ENCODE results near the gene ALDH1A2.

DNA sequence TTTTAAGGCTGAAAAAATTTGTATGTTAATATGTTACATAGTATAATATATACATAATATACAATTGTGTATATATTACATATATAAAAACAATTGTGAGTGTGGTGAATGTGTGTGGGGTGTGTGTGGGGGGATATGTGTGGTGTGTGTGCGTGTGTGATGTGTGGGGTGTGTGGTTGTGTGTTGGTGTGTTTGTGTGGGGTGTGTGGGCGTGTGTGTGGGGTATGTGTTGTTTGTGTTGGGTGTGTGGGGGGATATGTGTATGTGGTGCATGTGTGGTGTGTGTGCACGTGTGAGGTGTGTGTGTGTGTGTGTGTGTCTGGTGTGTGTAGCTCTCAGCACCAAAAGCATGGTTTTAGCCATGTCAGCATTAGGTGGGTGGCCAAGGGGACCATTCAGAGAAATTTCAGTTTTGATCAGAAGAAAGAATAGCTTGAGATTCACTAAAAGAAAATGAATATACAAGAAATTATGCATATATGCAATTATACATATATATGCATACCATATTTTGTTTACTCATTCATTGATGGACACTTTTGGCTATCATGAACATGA, 118.9 kb downstream of the ALDH1A2 start:
- no peak for TF ChIP-seq CTCF (IDR thresholded peaks at IDR 0.05)
- TF ChIP-seq POLR2A (IDR thresholded peaks at IDR 0.05): no peak
- no peak for TF ChIP-seq EP300 (IDR thresholded peaks at IDR 0.05)

Data from tibial nerve (tissue), 4 donors.